GM19238 (cell line): ENCODE results near the gene ANP32B.
A peak's percentile ranks its signal among the peaks of the same experiment; 100 is the strongest.

Experiments
- DNase-seq: peaks from one replicate; pipeline ENCODE4 v3.0.0; 2011; ENCODE audit warnings: low spot score; ENCODE audit not compliant: insufficient read length

Gene ANP32B

DNA sequence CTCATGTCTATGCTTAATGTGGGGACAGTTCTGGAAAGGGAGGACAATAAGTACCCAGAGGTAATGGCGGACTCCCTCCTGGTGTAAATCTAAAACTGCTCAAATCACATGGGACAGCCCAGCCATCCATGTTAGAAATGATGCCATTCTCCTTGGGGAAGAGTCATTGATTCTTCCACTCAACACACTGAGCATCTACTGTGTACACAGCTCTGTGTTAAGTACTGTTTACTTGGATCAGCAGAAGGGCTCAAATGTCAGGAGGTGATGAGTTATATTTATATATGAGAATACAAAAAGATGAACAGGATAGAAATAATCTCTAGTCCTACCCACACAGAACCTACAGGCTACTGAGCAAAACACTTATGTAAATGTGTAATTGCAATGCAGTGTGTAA, 41.6 kb downstream of the ANP32B start:
- no peak for DNase-seq

- no peak for DNase-seq
Measured at GRCh38 chr9:98031169-98031568, 48.0 kb downstream of the ANP32B start.

GRCh38 chr9:98031935-98032334, 48.8 kb downstream of the ANP32B start:
- DNase-seq = no peak

- DNase-seq = peak; percentile 60
Measured at GRCh38 chr9:98034593-98035546, 51.7 kb downstream of the ANP32B start.

DNA sequence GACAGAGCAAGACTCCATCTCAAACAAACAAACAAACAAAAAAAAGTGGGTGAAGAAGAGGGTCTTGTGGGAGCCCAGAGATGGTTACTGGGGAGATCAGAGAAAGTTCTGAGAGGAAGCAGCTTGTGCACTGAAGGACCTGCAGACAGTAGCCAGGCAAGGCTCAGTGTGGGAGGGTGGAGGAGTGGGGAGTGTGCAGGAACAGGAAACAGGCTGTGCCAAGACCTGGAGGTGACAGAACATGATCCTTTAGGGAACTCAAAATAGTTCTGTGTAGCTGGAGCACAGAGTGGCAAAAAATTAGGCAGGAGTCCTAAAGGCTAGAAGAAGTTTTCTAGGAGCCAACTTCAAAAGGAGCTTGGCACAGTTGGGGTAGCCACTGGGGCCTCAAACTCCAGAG, 54.2 kb downstream of the ANP32B start:
- no peak for DNase-seq

- DNase-seq = no peak
Measured at GRCh38 chr9:98038958-98039357, 55.8 kb downstream of the ANP32B start.

DNA sequence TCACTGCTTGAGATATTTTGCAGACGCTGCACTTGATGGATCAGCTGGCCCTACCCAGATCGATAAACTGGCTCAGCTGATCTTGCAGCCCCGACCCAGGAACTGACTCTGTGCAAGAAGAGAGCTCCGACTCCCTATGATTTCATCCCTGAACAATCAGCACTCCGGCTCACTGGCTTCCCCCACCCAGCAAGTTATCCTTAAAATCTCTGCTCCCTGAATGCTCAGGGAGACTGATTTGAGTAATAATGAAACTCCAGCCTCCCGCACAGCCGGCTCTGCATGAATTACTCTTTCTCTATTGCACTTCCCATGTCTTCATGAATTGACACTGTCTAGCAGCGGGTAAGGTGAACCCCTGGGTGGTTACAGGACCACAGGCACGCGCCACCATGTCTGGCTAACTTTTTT, 56.5 kb downstream of the ANP32B start:
- no peak for DNase-seq

DNA sequence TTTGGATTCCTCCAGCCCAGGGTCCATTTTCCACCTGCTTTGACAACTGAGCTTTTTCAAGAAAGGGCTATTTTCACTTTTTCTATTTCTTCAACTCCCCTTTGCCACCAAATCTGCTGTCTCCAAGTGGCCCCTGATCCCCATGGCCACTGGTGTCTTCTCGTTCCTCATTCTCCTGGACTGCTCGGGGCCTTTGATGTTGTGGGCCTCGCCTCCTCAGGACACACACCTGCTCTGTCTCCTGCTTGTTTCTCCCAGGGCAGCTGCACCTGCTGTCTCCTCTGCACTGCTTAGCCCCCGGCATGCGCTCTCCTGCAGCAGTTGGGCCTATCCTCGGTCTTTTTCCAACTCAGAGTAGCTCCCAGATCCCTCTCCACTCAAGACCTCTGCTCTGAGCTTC, 57.1 kb downstream of the ANP32B start:
- DNase-seq = no peak

DNA sequence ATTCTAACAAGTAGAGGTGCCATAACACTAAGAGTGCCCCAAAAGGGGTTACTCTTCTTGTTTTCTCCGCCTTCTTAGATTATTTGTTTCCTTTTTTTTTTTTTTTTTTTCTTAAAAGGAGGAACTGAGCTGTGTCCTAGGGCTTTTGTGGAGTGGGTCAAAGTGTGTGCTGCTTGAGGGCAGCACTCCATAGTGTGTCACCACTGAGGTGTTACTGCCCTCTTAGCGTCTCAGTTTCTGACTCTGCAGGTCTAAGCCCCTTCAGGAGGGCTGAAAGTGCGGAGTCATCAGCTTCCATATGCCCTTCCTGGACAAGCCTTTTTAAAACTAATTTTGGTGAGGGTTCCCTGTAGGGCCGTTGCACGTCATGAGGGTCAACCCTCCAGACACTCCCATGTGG, 60.8 kb downstream of the ANP32B start:
- DNase-seq = no peak

DNA sequence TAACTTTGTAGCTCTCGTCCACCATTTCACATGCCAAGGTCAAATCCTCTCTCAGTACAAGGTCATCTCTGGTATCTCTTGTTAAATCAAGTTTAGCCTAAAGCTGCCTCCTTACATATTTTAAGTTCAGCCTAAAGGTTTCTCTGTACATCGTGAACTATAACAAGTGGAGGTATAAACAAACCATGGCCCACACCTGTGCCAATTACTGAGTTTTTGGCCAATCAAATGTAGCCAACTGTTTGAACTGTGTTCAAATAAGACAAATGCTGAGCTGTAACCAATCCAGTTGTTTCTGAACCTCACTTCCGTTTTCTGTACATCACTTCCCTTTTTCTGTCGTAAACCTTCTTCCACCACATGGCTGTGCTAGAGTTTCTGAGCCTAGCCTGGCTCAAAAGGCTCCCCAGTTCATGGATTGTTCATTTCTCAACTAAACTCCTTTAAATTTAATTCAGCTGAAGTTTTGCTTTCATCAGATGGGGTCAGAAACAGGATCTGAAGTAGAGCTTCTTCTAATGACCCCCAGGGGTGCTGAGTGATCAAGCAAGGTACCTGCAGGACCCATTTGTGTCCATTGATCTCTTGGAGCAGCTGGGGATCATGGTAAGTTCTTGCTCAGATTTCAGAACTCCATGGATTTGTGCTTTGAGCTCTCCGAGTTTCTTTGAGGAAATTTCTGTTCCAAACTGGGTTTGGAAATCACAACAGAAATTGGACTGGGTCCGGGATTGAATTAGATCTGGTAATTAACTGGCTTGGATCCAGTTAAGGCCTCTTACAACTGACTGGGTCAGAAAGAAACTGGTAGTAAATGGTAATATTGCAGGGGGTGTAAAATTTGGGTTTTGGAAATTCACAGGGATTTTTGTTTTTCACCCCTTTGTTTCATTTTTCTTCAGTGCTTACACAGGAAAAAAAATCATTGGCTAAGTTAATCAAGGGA, 62.4 kb downstream of the ANP32B start:
- DNase-seq = no peak

- no peak for DNase-seq
Measured at GRCh38 chr9:98046180-98046543, 63.0 kb downstream of the ANP32B start.

DNA sequence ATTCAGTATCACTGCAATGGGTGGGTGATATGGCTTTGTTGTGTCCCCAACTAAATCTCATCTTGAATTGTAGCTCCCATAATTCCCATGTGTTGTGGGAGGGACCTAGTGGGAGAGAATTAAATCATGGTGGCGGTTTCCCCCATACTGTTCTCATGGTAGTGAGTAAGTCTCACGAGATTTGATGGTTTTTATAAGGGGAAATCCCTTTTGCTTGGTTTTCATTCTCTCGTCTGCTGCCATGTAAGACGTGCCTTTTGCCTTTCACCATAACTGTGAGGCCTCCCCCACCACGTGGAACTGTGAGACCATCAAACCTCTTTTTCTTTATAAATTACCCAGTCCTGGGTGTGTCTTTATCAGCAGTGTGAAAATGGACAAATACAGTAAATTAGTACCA, 63.9 kb downstream of the ANP32B start:
- DNase-seq = no peak

DNA sequence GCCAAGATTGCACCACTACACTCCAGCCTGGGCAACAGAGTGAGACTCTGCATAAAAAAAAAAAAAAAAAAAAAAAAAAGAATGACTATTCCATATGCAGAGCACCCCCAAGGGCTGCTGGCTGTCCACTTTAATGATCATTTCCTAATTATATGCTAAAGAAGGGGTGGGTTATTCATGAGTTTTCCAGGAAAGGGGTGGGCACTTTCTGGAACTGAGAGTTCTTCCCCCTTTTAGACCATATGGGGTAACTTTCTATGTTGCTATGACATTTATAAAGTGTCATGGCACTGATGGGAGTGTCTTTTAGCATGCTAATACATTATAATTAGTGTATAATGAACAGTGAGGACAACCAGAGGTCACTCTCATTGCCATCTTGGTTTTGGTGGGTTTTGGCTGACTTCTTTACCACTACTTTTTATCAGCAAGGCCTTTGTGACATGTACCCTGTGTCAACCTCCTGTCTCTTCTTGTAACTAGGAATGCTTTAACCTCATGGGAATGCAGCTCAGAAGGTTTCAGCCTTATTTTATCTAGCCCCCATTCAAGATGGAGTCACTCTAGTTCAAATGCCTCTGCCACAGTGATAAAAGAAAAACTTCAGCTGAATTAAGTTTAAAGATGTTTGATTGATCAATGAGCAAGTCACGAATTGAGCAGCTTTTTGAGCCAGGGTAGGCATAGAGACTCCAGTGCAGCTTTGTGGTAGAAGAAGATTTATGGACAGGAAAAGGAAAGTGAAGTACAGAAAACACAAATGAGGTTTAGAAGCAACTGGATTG, 66.3 kb downstream of the ANP32B start:
- DNase-seq = no peak

GRCh38 chr9:98050351-98050750, 67.2 kb downstream of the ANP32B start:
- DNase-seq = no peak

DNA sequence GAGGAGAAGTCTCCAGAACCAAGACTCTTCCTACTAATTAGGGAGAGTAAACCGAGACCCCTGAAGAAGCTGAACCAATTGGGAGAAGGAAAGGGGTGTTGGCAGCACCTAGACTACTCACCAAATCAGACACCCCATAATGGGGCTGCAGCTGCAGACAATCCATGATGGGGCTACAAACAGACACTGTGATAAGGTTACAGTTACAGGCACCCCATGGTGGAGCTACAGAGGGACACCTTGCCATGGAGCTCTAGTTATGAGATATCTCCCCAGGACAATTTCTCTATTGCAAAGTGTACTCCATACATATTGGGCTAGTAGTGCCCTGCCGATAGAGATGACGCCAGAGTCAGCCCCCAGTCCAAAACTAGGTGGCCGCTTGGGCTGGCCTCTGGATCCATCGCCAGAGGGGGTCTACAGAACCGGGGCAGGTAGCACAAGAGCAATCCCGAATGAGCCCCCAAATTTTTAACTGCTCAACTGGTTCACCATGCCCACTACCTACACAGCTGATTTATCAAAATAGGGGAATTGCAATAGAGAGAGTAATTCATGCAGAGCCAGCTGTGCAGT, 71.3 kb downstream of the ANP32B start:
- no peak for DNase-seq

- peak; percentile 90 for DNase-seq
Measured at GRCh38 chr9:98056269-98057137, 73.4 kb downstream of the ANP32B start, which contains the start of gene NANS. Gene NANS (plus strand): TSS chr9:98056732. CDS start chr9:98056809, 77 bp downstream.

GRCh38 chr9:98057138-98057799, 74.1 kb downstream of the ANP32B start:
- no peak for DNase-seq

- DNase-seq = no peak
Measured at GRCh38 chr9:98062161-98062560, 79.0 kb downstream of the ANP32B start.

DNA sequence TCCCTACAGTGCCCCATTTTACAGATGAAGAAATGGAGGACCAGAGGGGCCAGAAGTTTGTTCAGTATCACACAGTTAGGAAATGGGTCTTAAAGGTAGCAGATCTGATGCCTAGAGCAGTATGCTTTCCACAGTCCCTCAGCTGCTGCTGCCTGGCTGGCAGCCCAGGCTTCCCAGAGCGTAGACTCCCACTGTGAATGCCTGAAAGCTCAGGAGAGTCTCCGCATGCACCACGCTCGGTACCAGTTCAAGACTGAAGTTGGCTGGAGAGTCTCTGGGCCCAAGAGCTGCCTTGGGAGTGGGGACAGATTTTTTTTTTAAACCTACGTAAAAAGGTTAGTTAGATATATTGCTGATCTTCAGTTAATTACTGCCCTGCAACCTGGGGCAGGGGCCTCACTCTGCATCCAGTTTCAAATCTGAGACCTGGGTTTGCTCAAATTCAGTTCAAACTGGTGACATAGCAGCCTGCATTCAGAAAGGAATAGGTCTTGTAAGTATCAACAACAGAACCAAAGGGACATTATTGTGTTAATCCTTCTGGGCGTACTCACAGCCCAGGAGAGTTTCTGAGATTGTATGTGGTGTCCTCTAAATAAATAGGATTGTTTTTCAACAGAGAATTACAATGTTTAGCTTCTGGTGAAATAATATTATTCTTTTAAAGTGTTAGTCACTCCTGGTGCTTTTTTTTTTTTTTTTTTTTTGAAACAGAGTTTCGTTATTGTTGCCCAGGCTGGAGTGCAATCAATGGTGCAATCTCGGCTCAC, 81.7 kb downstream of the ANP32B start:
- DNase-seq = no peak
